Loucy (cell line): ENCODE results near the gene MYRIP.

ENCODE experiments used
- EZH2phosphoT487 ChIP-seq: fragments of 200-600 bp; IDR thresholded peaks from 2 replicates; pipeline ENCODE4 v1.6.1; 2018; ENCODE audit warnings: antibody characterized with exemption, mild to moderate bottlenecking, moderate library complexity, borderline replicate concordance
- TF ChIP-seq, protein P1 (sequence below): fragments of 200-600 bp; sonication (generic); conservative IDR thresholded peaks from 2 replicates; pipeline ENCODE4 v1.5.1; 2014; ENCODE audit warnings: mild to moderate bottlenecking, antibody characterized with exemption, low read length

DNA sequence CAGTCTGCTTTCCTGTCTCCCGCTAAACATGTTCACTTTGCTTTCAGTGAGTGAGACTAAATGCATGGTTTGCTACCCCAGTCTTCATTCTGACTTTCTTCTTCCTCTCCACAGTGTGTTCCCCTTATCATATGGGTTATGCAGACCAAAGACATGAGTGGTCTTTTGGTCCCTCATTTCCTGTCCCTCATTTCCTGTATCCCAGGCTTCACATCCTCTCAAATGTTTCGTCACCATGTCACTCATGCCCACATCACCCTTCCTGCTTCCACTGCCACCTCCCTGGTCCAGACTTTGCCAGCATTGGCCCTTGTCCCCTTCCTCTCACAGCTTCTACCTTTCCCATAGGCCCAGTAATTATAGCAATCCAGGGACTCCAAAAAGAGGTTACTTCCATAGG is 209.0 kb downstream of the MYRIP start:
- TF ChIP-seq, protein P1, sequence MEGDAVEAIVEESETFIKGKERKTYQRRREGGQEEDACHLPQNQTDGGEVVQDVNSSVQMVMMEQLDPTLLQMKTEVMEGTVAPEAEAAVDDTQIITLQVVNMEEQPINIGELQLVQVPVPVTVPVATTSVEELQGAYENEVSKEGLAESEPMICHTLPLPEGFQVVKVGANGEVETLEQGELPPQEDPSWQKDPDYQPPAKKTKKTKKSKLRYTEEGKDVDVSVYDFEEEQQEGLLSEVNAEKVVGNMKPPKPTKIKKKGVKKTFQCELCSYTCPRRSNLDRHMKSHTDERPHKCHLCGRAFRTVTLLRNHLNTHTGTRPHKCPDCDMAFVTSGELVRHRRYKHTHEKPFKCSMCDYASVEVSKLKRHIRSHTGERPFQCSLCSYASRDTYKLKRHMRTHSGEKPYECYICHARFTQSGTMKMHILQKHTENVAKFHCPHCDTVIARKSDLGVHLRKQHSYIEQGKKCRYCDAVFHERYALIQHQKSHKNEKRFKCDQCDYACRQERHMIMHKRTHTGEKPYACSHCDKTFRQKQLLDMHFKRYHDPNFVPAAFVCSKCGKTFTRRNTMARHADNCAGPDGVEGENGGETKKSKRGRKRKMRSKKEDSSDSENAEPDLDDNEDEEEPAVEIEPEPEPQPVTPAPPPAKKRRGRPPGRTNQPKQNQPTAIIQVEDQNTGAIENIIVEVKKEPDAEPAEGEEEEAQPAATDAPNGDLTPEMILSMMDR = no peak
- TF ChIP-seq EZH2phosphoT487 = no peak
